BJ (cell line): Measurements from ENCODE around the gene NALCN. TPM values are rescaled to one million over a fixed set of nuclear protein-coding genes. Genes with fewer than 3 reads are reported as not detected.

Experiments
- CTCF ChIA-PET: fragments of 350-600 bp; formaldehyde crosslinking; extraction: SDS; loops from one replicate; lab custom pipeline; 2021; ENCODE audit warnings: antibody characterized with exemption, inconsistent platforms; lab: Yijun Ruan, JAX
- POLR2A ChIA-PET: fragments of 300-600 bp; sonication (Branson Sonifier 250); formaldehyde crosslinking; extraction: SDS; loops from one replicate; lab custom pipeline; 2021; ENCODE audit warnings: antibody characterized with exemption; lab: Charles Lee
- DNase-seq: peaks from one replicate; pipeline ENCODE4 v3.0.0-alpha.2; 2011; ENCODE audit warnings: low read depth
- H3K27me3 ChIP-seq: 2 replicates; pipeline ENCODE4 v1.6.0; 2011; ENCODE audit warnings: low read length; ENCODE audit not compliant: control insufficient read depth, insufficient read depth
- H3K36me3 ChIP-seq: 2 replicates; pipeline ENCODE4 v1.5.1; 2011; ENCODE audit warnings: low read length; ENCODE audit not compliant: control insufficient read depth, insufficient read depth
- H3K4me3 ChIP-seq: 2 replicates; pipeline ENCODE4 v1.5.1; 2011; ENCODE audit warnings: low read depth, mild to moderate bottlenecking, control low read depth, low read length
- polyA plus RNA-seq: library from polyadenylated mRNA; depleted of rRNA; stranded (reverse); fragments of >200 nt; gene quantifications from 2 replicates; pipeline ENCODE4 v1.2.3, GENCODE V29; 2011
- TF ChIP-seq, protein P1 (sequence below): IDR thresholded peaks from 2 replicates; pipeline ENCODE4 v1.5.1; 2011; ENCODE audit warnings: low read depth, mild to moderate bottlenecking, control low read depth, inconsistent platforms, low read length, moderate library complexity; ENCODE audit not compliant: insufficient read depth

The NALCN gene
- polyA plus RNA-seq, 1 experiment = 2.9 TPM

DNA sequence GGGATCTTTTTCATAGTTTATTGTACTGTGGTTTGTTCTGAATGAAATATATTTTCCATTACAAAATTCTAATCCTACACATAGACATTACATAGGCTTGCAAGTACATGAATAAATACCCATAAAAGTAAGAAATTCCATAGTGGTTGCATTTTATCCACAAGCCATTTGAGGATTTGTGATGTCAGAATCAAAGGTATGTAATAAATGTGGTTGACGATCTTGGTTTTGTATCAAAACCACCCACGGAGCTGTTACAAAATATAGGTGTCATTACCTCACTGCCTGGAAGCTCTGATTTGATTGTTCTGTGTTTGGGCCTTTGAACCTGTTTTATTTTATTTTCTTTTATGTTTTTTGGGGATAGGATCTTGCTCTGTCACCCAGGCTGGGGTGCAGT is 125.1 kb downstream of the NALCN start:
- H3K27me3 ChIP-seq = no peaks in the 10 kb centered on the region
- no peak overlapping the region for H3K4me3 ChIP-seq
- no peaks in the 10 kb centered on the region for H3K36me3 ChIP-seq
- CTCF ChIA-PET = interaction anchor here (0.9 to 1.3 kb wide), 2 partner anchors 17 to 30 kb away, joined by 3 read pairs; no protein-coding TSS in a partner anchor
- TF ChIP-seq, protein P1, sequence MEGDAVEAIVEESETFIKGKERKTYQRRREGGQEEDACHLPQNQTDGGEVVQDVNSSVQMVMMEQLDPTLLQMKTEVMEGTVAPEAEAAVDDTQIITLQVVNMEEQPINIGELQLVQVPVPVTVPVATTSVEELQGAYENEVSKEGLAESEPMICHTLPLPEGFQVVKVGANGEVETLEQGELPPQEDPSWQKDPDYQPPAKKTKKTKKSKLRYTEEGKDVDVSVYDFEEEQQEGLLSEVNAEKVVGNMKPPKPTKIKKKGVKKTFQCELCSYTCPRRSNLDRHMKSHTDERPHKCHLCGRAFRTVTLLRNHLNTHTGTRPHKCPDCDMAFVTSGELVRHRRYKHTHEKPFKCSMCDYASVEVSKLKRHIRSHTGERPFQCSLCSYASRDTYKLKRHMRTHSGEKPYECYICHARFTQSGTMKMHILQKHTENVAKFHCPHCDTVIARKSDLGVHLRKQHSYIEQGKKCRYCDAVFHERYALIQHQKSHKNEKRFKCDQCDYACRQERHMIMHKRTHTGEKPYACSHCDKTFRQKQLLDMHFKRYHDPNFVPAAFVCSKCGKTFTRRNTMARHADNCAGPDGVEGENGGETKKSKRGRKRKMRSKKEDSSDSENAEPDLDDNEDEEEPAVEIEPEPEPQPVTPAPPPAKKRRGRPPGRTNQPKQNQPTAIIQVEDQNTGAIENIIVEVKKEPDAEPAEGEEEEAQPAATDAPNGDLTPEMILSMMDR = no peak
- no peak for DNase-seq
- POLR2A ChIA-PET = no interaction called here

DNA sequence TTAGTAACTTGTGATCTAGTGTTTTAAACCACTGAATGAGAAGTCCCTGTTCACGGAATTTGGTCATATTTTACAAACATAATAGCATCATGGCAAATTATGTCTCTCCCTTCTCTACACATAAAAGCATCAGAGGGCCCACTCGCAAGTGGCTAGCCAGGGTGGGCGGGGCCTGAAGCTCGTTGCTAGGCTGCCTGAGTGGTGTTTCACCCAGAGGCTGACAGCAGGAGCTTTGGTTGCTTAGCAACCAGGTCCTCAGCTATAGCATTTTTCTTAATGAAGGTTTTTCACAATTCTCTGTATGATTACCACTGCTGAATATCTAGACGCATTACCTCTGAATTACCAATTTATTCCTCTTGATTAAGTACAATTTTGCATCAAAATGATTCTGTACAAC is 126.5 kb downstream of the NALCN start:
- ChIA-PET CTCF (no interaction called here), POLR2A (no interaction called here)
- TF ChIP-seq, protein P1 = no peak
- no peak overlapping the region for H3K4me3 ChIP-seq
- H3K36me3 ChIP-seq = no peaks in the 10 kb centered on the region
- no peak for DNase-seq
- H3K27me3 ChIP-seq = no peaks in the 10 kb centered on the region

DNA sequence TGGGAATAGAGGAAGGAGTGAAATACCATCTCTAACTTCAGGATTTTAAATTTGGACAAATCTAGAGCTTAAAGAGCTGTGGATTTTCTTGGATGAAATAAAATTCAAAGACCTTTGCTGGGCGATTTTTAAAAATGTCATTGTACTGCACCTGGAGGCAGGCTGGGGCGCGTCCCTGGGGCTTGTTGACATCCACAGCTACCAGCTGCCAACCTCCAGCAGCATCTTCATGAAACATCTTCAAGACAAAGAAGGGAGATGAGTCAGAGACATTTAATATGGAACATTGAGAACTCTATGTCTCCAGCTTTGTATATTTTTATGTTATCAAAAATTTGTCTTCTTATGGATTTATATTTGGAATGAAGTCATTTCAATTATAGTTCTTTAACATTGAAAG is 132.5 kb downstream of the NALCN start:
- TF ChIP-seq, protein P1 = no peak
- no peaks in the 10 kb centered on the region for H3K36me3 ChIP-seq
- no peaks in the 10 kb centered on the region for H3K27me3 ChIP-seq
- ChIA-PET POLR2A (no interaction called here), CTCF (interaction anchor here (0.7 to 1.1 kb wide), 2 partner anchors 15 to 18 kb away, joined by 4 read pairs; no protein-coding TSS in a partner anchor)
- no peak overlapping the region for H3K4me3 ChIP-seq
- no peak for DNase-seq

DNA sequence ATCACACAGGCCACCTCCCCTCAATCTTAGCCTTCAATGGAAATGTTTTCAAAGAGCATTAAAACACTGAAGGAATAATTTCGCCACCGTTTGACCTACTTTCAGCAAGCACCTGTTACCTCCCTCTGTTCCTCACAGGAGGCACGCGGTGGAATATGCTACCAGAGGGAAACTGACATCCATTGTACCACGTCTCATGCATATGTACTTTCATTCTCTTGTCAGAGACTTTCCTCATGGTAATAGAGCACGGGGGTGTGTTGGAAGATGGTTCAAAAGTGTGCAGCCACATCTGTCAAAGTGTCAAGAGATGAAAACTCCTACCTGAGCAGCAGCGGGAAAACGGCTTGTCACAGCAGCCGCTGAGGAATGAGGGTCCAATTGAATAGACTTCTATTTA is 143.4 kb downstream of the NALCN start:
- Histone ChIP-seq H3K27me3 (no peaks in the 10 kb centered on the region), H3K4me3 (no peak overlapping the region), H3K36me3 (no peaks in the 10 kb centered on the region)
- ChIA-PET CTCF (no interaction called here), POLR2A (no interaction called here)
- DNase-seq = no peak
- TF ChIP-seq, protein P1 = no peak

DNA sequence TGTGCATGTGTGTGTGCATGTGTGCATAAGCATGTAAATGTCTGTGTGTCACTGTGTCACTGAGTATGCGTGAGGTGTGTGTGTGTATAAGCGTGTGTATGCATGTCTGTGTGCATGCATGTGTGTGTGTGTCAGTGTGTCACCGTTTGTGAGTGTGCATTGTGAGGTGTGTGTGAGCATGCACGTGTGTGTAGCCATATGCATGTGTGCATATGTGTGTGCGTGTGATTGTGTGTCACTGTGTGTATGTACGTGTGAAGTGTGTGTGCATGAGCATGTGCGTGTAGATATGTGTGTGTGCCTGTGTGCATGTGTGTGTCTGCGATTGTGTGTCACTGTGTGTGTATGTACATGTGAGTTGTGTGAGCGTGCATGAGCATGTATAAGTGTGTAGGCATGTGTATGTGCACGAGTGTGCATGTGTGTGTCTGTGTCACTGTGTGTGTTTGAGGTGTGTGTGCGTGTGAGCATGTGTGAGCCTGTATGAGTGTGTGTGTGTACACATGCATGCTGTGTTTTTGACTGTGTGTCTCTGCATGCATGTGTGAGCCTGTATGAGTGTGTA is 144.5 kb downstream of the NALCN start:
- TF ChIP-seq, protein P1 = no peak
- DNase-seq = no peak
- Histone ChIP-seq H3K4me3 (no peak overlapping the region), H3K36me3 (no peaks in the 10 kb centered on the region), H3K27me3 (no peaks in the 10 kb centered on the region)
- POLR2A ChIA-PET = no interaction called here
- CTCF ChIA-PET = no interaction called here
